ENCODE results near the gene LRRC8C. TPM values are rescaled to one million over a fixed set of nuclear protein-coding genes. Genes with fewer than 3 reads are reported as not detected.
A peak's percentile ranks its signal among the peaks of the same experiment; 100 is the strongest.

Gene LRRC8C
- total and polyA plus RNA-seq, 10 donors, result 3.7 to 33.0 (median 21.6) TPM

GRCh38 chr1:89646259-89646658, 13.3 kb downstream of the LRRC8C start:
- H3K4me1 ChIP-seq, result peaks cover 12 to 65% (median 30%) of the 10 kb centered on the region in 6 donors
- no peaks in the 10 kb centered on the region for H3K27me3 ChIP-seq (replicated peaks in 1 of 7)
- H3K36me3 ChIP-seq, result no peaks in the 10 kb centered on the region
- peaks cover 0 to 19% (median 14%) of the 10 kb centered on the region in 8 donors for H3K9me3 ChIP-seq
- no peak overlapping the region for H3K4me3 ChIP-seq
- 0 to 97% (median 47%) methylated on average over 1 of the region's 1 CpG for WGBS, 5 donors
- no peak for DNase-seq
- no peak overlapping the region for H3K27ac ChIP-seq
- intact Hi-C loops (cut with DNase I; ENCODE audit: low total_unique reads), result no loop called here
- TF ChIP-seq POLR2A (IDR thresholded peaks at IDR 0.05) (no peak), POLR2AphosphoS5 (IDR thresholded peaks at IDR 0.05) (no peak)
- TF ChIP-seq, protein P1, sequence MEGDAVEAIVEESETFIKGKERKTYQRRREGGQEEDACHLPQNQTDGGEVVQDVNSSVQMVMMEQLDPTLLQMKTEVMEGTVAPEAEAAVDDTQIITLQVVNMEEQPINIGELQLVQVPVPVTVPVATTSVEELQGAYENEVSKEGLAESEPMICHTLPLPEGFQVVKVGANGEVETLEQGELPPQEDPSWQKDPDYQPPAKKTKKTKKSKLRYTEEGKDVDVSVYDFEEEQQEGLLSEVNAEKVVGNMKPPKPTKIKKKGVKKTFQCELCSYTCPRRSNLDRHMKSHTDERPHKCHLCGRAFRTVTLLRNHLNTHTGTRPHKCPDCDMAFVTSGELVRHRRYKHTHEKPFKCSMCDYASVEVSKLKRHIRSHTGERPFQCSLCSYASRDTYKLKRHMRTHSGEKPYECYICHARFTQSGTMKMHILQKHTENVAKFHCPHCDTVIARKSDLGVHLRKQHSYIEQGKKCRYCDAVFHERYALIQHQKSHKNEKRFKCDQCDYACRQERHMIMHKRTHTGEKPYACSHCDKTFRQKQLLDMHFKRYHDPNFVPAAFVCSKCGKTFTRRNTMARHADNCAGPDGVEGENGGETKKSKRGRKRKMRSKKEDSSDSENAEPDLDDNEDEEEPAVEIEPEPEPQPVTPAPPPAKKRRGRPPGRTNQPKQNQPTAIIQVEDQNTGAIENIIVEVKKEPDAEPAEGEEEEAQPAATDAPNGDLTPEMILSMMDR (IDR thresholded peaks at IDR 0.05 in 8 of 11, conservative IDR thresholded peaks at IDR 0.05 in 3 of 11), result no peak

GRCh38 chr1:89649783-89650182, 16.9 kb downstream of the LRRC8C start:
- Histone ChIP-seq H3K27me3 (replicated peaks in 1 of 7) (no peaks in the 10 kb centered on the region), H3K36me3 (no peaks in the 10 kb centered on the region), H3K4me3 (no peak overlapping the region), H3K9me3 (peaks cover 0 to 19% (median 14%) of the 10 kb centered on the region in 8 donors), H3K4me1 (peaks cover 20 to 68% (median 36%) of the 10 kb centered on the region in 6 donors), H3K27ac (peak overlapping the region in 1 of 8 donors; percentile 5)
- TF ChIP-seq, protein P1 (IDR thresholded peaks at IDR 0.05 in 8 of 11, conservative IDR thresholded peaks at IDR 0.05 in 3 of 11), result no peak
- no peak for TF ChIP-seq POLR2AphosphoS5 (IDR thresholded peaks at IDR 0.05)
- intact Hi-C loops (cut with DNase I; ENCODE audit: low total_unique reads), result no loop called here
- DNase-seq, result no peak

DNA sequence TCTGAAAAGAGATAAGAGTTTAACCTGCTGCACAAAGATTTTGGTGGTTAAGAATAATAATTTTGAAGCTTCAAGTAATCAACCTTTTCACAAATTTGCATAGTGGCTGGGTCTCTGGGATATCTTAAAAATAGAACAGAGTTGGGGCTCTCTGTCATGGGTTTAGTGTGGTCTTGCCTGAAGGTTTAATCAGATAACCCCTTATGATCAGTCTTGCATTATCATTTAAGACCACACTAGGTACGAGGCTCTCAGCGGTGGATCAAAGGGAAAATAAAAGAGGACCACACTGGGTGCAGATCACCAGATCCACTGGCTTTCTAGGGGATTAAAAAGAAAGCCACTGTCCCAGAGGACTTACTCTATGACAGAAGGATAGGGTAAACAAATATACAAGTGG, 19.5 kb downstream of the LRRC8C start:
- no peaks in the 10 kb centered on the region for H3K36me3 ChIP-seq
- H3K4me1 ChIP-seq, result peaks cover 21 to 84% (median 38%) of the 10 kb centered on the region in 6 donors
- H3K4me3 ChIP-seq, result no peak overlapping the region
- intact Hi-C loops (cut with DNase I; ENCODE audit: low total_unique reads), result no loop called here
- DNase-seq, result no peak
- H3K27ac ChIP-seq, result peak overlapping the region in 3 of 8 donors; percentile 10 to 33 (median 22)
- no peaks in the 10 kb centered on the region for H3K9me3 ChIP-seq
- no peaks in the 10 kb centered on the region for H3K27me3 ChIP-seq (replicated peaks in 1 of 7)
- WGBS, 5 donors, result 59 to 74% (median 65%) methylated on average over 2 of the region's 2 CpGs
- TF ChIP-seq, protein P1 (IDR thresholded peaks at IDR 0.05 in 8 of 11, conservative IDR thresholded peaks at IDR 0.05 in 3 of 11), result no peak
- TF ChIP-seq POLR2A (IDR thresholded peaks at IDR 0.05) (no peak), POLR2AphosphoS5 (IDR thresholded peaks at IDR 0.05) (no peak)

GRCh38 chr1:89657886-89658285, 25.0 kb downstream of the LRRC8C start:
- H3K36me3 ChIP-seq, result no peaks in the 10 kb centered on the region
- H3K27me3 ChIP-seq (replicated peaks in 1 of 7), result no peaks in the 10 kb centered on the region
- peaks cover 12 to 83% (median 36%) of the 10 kb centered on the region in 6 donors for H3K4me1 ChIP-seq
- peak overlapping the region in 5 of 8 donors; percentile 10 to 50 (median 28) for H3K27ac ChIP-seq
- intact Hi-C loops (cut with DNase I; ENCODE audit: low total_unique reads), result no loop called here
- TF ChIP-seq, protein P1 (IDR thresholded peaks at IDR 0.05 in 8 of 11, conservative IDR thresholded peaks at IDR 0.05 in 3 of 11), result no peak
- no peak for TF ChIP-seq POLR2A (IDR thresholded peaks at IDR 0.05)
- TF ChIP-seq POLR2AphosphoS5 (IDR thresholded peaks at IDR 0.05), result no peak
- WGBS, 5 donors, result 28 to 49% (median 34%) methylated on average over 3 of the region's 3 CpGs
- no peaks in the 10 kb centered on the region for H3K9me3 ChIP-seq
- no peak for DNase-seq
- H3K4me3 ChIP-seq, result no peak overlapping the region

Measured in spleen (tissue), 11 donors.